ENCODE results near the gene EIF4G2.

DNA sequence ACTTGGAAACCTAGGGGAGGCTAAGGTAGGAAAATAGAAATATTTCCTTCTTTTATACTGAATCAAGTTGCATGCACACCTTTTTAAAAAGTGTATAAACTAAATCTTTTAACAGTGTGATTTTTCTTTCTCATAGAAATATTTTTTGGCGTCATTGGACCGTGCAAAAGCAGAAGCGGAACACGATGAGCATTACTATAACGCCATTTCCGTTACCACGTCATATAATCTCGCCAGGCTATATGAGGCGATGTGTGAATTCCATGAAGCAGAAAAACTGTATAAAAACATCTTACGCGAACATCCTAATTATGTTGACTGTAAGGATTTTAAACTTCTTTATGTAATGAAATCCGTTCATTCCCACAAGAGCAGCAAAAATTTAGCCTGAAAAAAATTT is 44.3 kb downstream of the EIF4G2 start:
- TF ChIP-seq, protein P1, sequence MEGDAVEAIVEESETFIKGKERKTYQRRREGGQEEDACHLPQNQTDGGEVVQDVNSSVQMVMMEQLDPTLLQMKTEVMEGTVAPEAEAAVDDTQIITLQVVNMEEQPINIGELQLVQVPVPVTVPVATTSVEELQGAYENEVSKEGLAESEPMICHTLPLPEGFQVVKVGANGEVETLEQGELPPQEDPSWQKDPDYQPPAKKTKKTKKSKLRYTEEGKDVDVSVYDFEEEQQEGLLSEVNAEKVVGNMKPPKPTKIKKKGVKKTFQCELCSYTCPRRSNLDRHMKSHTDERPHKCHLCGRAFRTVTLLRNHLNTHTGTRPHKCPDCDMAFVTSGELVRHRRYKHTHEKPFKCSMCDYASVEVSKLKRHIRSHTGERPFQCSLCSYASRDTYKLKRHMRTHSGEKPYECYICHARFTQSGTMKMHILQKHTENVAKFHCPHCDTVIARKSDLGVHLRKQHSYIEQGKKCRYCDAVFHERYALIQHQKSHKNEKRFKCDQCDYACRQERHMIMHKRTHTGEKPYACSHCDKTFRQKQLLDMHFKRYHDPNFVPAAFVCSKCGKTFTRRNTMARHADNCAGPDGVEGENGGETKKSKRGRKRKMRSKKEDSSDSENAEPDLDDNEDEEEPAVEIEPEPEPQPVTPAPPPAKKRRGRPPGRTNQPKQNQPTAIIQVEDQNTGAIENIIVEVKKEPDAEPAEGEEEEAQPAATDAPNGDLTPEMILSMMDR (conservative IDR thresholded peaks at IDR 0.05; ENCODE audit: low read depth, low read length) = no peak
- no peak for TF ChIP-seq EZH2 (IDR thresholded peaks at IDR 0.05; ENCODE audit: borderline replicate concordance, low read depth, low read length, poor library complexity, severe bottlenecking)
